ENCODE data around the gene TRAF2.

DNA sequence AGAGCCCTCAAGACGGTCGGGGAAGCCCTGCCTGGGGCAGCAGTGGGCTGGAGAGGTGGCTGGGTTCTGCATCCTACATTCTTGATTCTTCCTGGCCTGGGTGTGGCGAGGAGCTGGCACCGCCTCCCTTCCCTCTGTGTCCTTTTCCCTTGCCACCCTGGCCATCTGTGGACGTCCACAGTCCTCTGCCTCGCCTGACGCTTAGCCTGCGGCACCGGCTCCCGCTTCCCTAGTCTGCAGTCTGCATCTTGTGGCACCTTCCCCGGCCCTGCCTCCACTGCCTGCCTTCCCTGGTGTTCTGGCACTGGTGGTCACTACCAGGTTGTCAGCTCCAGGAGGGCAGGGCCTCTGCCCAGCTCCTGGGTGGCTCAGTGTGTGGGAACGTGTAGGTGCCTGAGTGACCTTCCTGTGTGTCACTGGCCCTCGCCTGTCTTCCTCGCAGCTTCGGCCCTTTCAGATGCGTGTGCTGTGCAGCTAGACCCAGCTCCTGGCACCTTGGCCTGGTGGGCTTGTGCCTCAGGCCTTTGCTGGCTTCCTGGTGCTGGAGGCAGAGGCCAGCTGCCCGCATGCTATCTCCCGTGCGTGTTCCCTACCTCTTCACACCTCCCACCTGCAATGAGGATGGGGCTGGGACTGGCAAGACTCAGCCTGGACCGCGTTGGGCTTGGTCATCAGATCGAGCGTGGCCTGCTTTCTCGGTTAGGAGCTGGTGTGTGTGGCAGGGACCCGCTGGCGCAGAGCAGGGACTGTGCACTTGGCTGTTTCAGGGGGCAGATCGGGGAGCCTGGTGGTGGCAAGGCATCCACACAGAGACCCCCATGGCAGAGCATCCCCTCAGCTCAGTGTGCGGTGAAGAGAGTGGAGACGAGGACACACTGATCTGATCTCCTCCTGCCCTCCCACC is 20.9 kb downstream of the TRAF2 start:
- TF ChIP-seq, protein P1, sequence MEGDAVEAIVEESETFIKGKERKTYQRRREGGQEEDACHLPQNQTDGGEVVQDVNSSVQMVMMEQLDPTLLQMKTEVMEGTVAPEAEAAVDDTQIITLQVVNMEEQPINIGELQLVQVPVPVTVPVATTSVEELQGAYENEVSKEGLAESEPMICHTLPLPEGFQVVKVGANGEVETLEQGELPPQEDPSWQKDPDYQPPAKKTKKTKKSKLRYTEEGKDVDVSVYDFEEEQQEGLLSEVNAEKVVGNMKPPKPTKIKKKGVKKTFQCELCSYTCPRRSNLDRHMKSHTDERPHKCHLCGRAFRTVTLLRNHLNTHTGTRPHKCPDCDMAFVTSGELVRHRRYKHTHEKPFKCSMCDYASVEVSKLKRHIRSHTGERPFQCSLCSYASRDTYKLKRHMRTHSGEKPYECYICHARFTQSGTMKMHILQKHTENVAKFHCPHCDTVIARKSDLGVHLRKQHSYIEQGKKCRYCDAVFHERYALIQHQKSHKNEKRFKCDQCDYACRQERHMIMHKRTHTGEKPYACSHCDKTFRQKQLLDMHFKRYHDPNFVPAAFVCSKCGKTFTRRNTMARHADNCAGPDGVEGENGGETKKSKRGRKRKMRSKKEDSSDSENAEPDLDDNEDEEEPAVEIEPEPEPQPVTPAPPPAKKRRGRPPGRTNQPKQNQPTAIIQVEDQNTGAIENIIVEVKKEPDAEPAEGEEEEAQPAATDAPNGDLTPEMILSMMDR (IDR thresholded peaks at IDR 0.05 in 2 of 3, conservative IDR thresholded peaks at IDR 0.05 in 1 of 3; ENCODE audit: insufficient read depth in 2 of 3, low read depth in 1 of 3, low read length in 3 of 3), result no peak
- TF ChIP-seq EP400 (IDR thresholded peaks at IDR 0.05) (no peak), BHLHE40 (IDR thresholded peaks at IDR 0.05; ENCODE audit: low read length) (no peak), ZBED1 (IDR thresholded peaks at IDR 0.05) (no peak), EZH2 (IDR thresholded peaks at IDR 0.05; ENCODE audit: borderline replicate concordance, low read depth, low read length) (no peak), ZNF263 (CRISPR knock-in tag; IDR thresholded peaks at IDR 0.05; ENCODE audit: borderline replicate concordance) (no peak), ZNF384 (IDR thresholded peaks at IDR 0.05; ENCODE audit: low read depth, low read length) (no peak), ZBTB7A (IDR thresholded peaks at IDR 0.05; ENCODE audit: borderline replicate concordance, control insufficient read depth, low read depth, low read length) (no peak)
